A673 (cell line): Measurements from ENCODE around the gene CCNB3. TPM values are rescaled to one million over a fixed set of nuclear protein-coding genes. Genes with fewer than 3 reads are reported as not detected.

Source experiments
- BruUV-seq: library from RNA; stranded (reverse); fragments of 400-500 nt; replicated peaks from 2 replicates; lab custom pipeline; 2021; lab: Mats Ljungman, UMichigan
- CTCF ChIA-PET: fragments of 300-600 bp; sonication (Branson Sonifier 250); formaldehyde crosslinking; loops from one replicate; lab custom pipeline; 2022; ENCODE audit warnings: antibody characterized with exemption; lab: Charles Lee
- POLR2A ChIA-PET: fragments of 300-600 bp; sonication (Branson Sonifier 250); formaldehyde crosslinking; loops from one replicate; lab custom pipeline; 2022; ENCODE audit warnings: antibody characterized with exemption; ENCODE audit not compliant: low non-redundant PET; lab: Charles Lee
- DNase-seq: peaks from one replicate; pipeline ENCODE4 v3.0.0-alpha.2; 2015; ENCODE audit warnings: low spot score
- H3K27ac ChIP-seq: fragments of 200-600 bp; sonication (generic); 2 replicates; pipeline ENCODE4 v1.5.1; 2016; ENCODE audit warnings: mixed run types, low read depth, mild to moderate bottlenecking, mixed read lengths, antibody characterized with exemption, low read length; ENCODE audit not compliant: poor library complexity, severe bottlenecking
- H3K27me3 ChIP-seq: fragments of 200-600 bp; sonication (generic); replicated peaks from 2 replicates; pipeline ENCODE4 v1.6.1; 2017; ENCODE audit warnings: mixed run types, low read depth, mild to moderate bottlenecking, mixed read lengths, antibody characterized with exemption, low read length; ENCODE audit not compliant: insufficient read depth, poor library complexity
- H3K36me3 ChIP-seq: fragments of 200-600 bp; sonication (generic); 2 replicates; pipeline ENCODE4 v1.6.1; 2016; ENCODE audit warnings: mixed run types, mild to moderate bottlenecking, mixed read lengths, antibody characterized with exemption, low read length; ENCODE audit not compliant: insufficient read depth, poor library complexity, severe bottlenecking
- H3K4me1 ChIP-seq: fragments of 200-600 bp; sonication (generic); 2 replicates; pipeline ENCODE4 v1.6.1; 2017; ENCODE audit warnings: mixed run types, mild to moderate bottlenecking, mixed read lengths, antibody characterized with exemption, low read length; ENCODE audit not compliant: insufficient read depth, poor library complexity, severe bottlenecking
- H3K4me3 ChIP-seq: fragments of 200-600 bp; sonication (generic); 2 replicates; pipeline ENCODE4 v1.5.1; 2016; ENCODE audit warnings: low read depth, mixed run types, mild to moderate bottlenecking, mixed read lengths, low read length; ENCODE audit not compliant: poor library complexity, severe bottlenecking
- H3K9me3 ChIP-seq: fragments of 200-600 bp; sonication (generic); 2 replicates; pipeline ENCODE4 v1.6.1; 2016; ENCODE audit warnings: mixed run types, low read depth, mild to moderate bottlenecking, mixed read lengths, antibody characterized with exemption, low read length; ENCODE audit not compliant: poor library complexity, severe bottlenecking
- EZH2 ChIP-seq: fragments of 200-600 bp; sonication (generic); IDR thresholded peaks from 2 replicates; pipeline ENCODE4 v1.6.1; 2017; ENCODE audit warnings: borderline replicate concordance, low read depth, mild to moderate bottlenecking, mixed read lengths, antibody characterized with exemption, low read length; ENCODE audit not compliant: poor library complexity, severe bottlenecking
- intact Hi-C: fragments of 100-400 bp; cut with micrococcal nuclease; formaldehyde crosslinking; loops from one replicate; pipeline ENCODE4 v1.10.0; 2022; ENCODE audit not compliant: unreplicated experiment
- total RNA-seq: library from RNA; stranded (reverse); gene quantifications from 2 replicates; pipeline ENCODE4 v1.2.3, GENCODE V29; 2021
- TF ChIP-seq, protein P1 (sequence below): fragments of 300-800, 200-600 bp; sonication (generic); conservative IDR thresholded peaks from 2 replicates; pipeline ENCODE4 v1.5.1; 2017; ENCODE audit warnings: low read depth, mild to moderate bottlenecking, antibody characterized with exemption, low read length, moderate library complexity, mixed read lengths

CCNB3 gene
- total RNA-seq, 1 experiment from 2014 or later = 2.0 TPM

- no peaks in the 10 kb centered on the region for H3K9me3 ChIP-seq
- H3K4me1 ChIP-seq = no peaks in the 10 kb centered on the region
- ChIA-PET CTCF (no interaction called here), POLR2A (no interaction called here)
- H3K27ac ChIP-seq = no peak overlapping the region
- H3K4me3 ChIP-seq = no peak overlapping the region
- TF ChIP-seq, protein P1, sequence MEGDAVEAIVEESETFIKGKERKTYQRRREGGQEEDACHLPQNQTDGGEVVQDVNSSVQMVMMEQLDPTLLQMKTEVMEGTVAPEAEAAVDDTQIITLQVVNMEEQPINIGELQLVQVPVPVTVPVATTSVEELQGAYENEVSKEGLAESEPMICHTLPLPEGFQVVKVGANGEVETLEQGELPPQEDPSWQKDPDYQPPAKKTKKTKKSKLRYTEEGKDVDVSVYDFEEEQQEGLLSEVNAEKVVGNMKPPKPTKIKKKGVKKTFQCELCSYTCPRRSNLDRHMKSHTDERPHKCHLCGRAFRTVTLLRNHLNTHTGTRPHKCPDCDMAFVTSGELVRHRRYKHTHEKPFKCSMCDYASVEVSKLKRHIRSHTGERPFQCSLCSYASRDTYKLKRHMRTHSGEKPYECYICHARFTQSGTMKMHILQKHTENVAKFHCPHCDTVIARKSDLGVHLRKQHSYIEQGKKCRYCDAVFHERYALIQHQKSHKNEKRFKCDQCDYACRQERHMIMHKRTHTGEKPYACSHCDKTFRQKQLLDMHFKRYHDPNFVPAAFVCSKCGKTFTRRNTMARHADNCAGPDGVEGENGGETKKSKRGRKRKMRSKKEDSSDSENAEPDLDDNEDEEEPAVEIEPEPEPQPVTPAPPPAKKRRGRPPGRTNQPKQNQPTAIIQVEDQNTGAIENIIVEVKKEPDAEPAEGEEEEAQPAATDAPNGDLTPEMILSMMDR = no peak
- TF ChIP-seq EZH2 = no peak
- no peaks in the 10 kb centered on the region for H3K36me3 ChIP-seq
- BruUV-seq = no TSS peak
- intact Hi-C loops = no loop called here
- DNase-seq = peak; percentile 18
- H3K27me3 ChIP-seq = no peaks in the 10 kb centered on the region
Measured at GRCh38 chrX:50168241-50168687, 36.3 kb upstream of the CCNB3 start.

DNA sequence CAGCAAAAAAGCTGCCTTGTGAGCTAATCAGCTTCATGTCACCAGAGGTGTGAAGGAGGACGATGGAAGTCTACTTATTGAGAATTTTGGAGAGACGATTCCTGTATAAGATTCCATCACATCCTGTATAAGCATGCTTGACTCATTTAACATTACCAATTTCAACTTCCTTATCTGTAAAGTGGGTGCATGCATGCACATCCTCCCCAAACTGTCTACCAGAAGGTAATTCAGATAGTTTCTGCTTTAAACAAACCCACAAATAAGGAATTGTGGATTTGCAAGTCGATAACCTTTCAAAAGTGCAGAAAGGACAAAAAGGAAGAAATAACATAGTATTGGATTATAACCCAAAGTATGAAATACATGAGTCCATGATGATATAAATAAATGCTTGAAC lies 34.8 kb upstream of the CCNB3 start:
- Histone ChIP-seq H3K27me3 (no peaks in the 10 kb centered on the region), H3K9me3 (no peaks in the 10 kb centered on the region), H3K36me3 (no peaks in the 10 kb centered on the region), H3K27ac (no peak overlapping the region), H3K4me3 (no peak overlapping the region), H3K4me1 (no peaks in the 10 kb centered on the region)
- CTCF ChIA-PET = no interaction called here
- intact Hi-C loops = no loop called here
- TF ChIP-seq, protein P1 = no peak
- TF ChIP-seq EZH2 = no peak
- DNase-seq = no peak
- BruUV-seq = no TSS peak
- POLR2A ChIA-PET = no interaction called here

- Histone ChIP-seq H3K27ac (no peak overlapping the region), H3K4me1 (no peaks in the 10 kb centered on the region), H3K4me3 (no peak overlapping the region), H3K9me3 (no peaks in the 10 kb centered on the region), H3K27me3 (no peaks in the 10 kb centered on the region), H3K36me3 (no peaks in the 10 kb centered on the region)
- TF ChIP-seq EZH2 = no peak
- TF ChIP-seq, protein P1 = no peak
- intact Hi-C loops = no loop called here
- ChIA-PET CTCF (interaction anchor here (0.6 kb wide), 2 partner anchors 12 to 296 kb away, joined by 4 to 6 read pairs; no protein-coding TSS in a partner anchor), POLR2A (no interaction called here)
- DNase-seq = peak; percentile 9
- BruUV-seq = no TSS peak
Measured at GRCh38 chrX:50180073-50180940, 24.3 kb upstream of the CCNB3 start.
